Astrocyte (in vitro differentiated cells and primary cell): ENCODE data around the gene GSN.

ENCODE experiments used
- EZH2 ChIP-seq: IDR thresholded peaks from 2 replicates; pipeline ENCODE4 v1.6.1; 2012; ENCODE audit warnings: mild to moderate bottlenecking, low read length, inconsistent platforms; ENCODE audit not compliant: insufficient read depth
- TF ChIP-seq, protein P1 (sequence below): IDR thresholded peaks from 2 replicates; pipeline ENCODE4 v1.5.1; 2011; ENCODE audit warnings: low read depth, mild to moderate bottlenecking, inconsistent platforms, low read length, moderate library complexity; ENCODE audit not compliant: insufficient read depth

DNA sequence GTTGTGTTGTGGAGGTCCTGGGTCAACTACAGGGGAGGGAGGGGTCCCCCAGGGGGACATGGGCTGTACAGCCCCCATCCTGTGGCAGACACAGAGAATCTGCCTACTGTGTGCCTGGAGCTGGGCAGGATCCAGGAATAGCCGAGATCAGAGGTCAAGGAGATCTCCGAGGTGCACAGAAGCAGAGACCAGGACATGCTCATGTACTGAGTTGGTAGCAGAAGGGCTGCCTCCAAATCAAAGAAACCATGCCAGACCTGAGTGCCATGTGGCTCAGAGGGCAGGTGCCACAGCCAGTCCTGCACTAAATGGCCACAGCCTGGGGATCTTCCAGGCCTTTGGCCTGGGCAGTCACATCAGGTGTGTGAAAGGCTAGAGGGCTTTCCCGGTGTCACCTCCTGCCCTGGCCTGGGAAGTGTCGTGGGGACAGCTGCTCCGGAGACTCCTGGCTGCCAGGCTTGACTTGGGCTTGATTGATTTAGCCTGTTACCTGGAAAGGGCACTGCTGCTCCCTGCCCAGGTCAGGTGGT, 27.8 kb downstream of the GSN start:
- TF ChIP-seq, protein P1, sequence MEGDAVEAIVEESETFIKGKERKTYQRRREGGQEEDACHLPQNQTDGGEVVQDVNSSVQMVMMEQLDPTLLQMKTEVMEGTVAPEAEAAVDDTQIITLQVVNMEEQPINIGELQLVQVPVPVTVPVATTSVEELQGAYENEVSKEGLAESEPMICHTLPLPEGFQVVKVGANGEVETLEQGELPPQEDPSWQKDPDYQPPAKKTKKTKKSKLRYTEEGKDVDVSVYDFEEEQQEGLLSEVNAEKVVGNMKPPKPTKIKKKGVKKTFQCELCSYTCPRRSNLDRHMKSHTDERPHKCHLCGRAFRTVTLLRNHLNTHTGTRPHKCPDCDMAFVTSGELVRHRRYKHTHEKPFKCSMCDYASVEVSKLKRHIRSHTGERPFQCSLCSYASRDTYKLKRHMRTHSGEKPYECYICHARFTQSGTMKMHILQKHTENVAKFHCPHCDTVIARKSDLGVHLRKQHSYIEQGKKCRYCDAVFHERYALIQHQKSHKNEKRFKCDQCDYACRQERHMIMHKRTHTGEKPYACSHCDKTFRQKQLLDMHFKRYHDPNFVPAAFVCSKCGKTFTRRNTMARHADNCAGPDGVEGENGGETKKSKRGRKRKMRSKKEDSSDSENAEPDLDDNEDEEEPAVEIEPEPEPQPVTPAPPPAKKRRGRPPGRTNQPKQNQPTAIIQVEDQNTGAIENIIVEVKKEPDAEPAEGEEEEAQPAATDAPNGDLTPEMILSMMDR: no peak
- no peak for TF ChIP-seq EZH2
